Measurements from ENCODE around the gene PPP4R4. TPM values are rescaled to one million over a fixed set of nuclear protein-coding genes. Genes with fewer than 3 reads are reported as not detected.

Gene PPP4R4
- total RNA-seq, 1 experiment from 2014 or later, result 3.9 TPM

DNA sequence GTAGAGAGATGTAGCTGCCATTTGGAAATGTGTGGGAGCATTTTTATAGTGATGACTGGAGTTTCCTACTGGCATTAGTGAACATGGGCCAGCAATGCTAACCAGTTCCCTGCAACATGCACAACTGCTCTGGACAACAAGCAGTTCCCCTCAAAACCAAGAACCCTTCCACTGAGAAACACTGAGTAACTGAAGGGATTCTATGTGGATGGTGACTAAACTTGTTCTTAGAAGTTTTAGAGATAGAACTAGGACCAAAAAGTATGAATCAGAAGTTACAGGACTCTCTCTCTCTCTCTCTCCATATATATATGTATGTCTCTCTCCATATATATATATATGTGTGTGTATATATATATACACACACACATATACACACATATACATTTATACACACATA lies 111.0 kb downstream of the PPP4R4 start:
- H2BK15ac ChIP-seq (ENCODE audit: low read depth, low read length), result no peak overlapping the region

More for the DNA sequence above, 111.0 kb downstream of the PPP4R4 start:
- no peaks in the 10 kb centered on the region for H4K20me1 ChIP-seq (ENCODE audit: control insufficient read depth, insufficient read depth, insufficient read length)
- H2BK5ac ChIP-seq (ENCODE audit: insufficient read length, low read length), result no peak overlapping the region
- Mint-ChIP-seq H3K9me3 (no peaks in the 10 kb centered on the region), H3K4me1 (peaks cover 2 to 8% of the 10 kb centered on the region in 2 experiments; a peak in 2 of 4 replicates), H3K27ac (no peak overlapping the region), H3K4me3 (no peak overlapping the region), H3K36me3 (ENCODE audit: insufficient read depth in 1 of 3, low read depth in 3 of 3) (no peaks in the 10 kb centered on the region), H3K27me3 (ENCODE audit: low read depth) (no peaks in the 10 kb centered on the region; the same call in 1 of the 2 replicates)
- H3K4me2 ChIP-seq (ENCODE audit: insufficient read depth, insufficient read length, low read length), result no peak overlapping the region
- no peak overlapping the region for H4K8ac ChIP-seq (replicated peaks; ENCODE audit: insufficient read length, low read depth, low read length)
- H2AFZ ChIP-seq (ENCODE audit: low read length), result no peak overlapping the region
- TF ChIP-seq, protein P1, sequence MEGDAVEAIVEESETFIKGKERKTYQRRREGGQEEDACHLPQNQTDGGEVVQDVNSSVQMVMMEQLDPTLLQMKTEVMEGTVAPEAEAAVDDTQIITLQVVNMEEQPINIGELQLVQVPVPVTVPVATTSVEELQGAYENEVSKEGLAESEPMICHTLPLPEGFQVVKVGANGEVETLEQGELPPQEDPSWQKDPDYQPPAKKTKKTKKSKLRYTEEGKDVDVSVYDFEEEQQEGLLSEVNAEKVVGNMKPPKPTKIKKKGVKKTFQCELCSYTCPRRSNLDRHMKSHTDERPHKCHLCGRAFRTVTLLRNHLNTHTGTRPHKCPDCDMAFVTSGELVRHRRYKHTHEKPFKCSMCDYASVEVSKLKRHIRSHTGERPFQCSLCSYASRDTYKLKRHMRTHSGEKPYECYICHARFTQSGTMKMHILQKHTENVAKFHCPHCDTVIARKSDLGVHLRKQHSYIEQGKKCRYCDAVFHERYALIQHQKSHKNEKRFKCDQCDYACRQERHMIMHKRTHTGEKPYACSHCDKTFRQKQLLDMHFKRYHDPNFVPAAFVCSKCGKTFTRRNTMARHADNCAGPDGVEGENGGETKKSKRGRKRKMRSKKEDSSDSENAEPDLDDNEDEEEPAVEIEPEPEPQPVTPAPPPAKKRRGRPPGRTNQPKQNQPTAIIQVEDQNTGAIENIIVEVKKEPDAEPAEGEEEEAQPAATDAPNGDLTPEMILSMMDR (conservative IDR thresholded peaks at IDR 0.05), result no peak
- no peak overlapping the region for H4K5ac ChIP-seq (ENCODE audit: insufficient read length, low read depth, low read length)
- H3K18ac ChIP-seq (ENCODE audit: insufficient read length, low read depth, low read length), result no peak overlapping the region
- no peak overlapping the region for H3K27ac ChIP-seq (ENCODE audit: insufficient read length, low read depth, low read length)
- no peak overlapping the region for H3K9ac ChIP-seq (ENCODE audit: extremely low read depth, insufficient read length, low read length)
- H3T11ph ChIP-seq (ENCODE audit: low read length), result no peak overlapping the region
- H3K4ac ChIP-seq (ENCODE audit: low read depth, low read length), result no peak overlapping the region
- H2BK20ac ChIP-seq (ENCODE audit: low read depth, low read length, poor library complexity, severe bottlenecking), result no peak overlapping the region
- H2AK5ac ChIP-seq (ENCODE audit: insufficient read length, low read length), result no peak overlapping the region
- no peak for DNase-seq
- H2BK12ac ChIP-seq (ENCODE audit: insufficient read length, low read depth, low read length), result no peak overlapping the region
- no peak overlapping the region for H3K23ac ChIP-seq (ENCODE audit: insufficient read length, low read depth, low read length)
- no peak overlapping the region for H3K56ac ChIP-seq (ENCODE audit: insufficient read length, low read depth, low read length)
- no peaks in the 10 kb centered on the region for H3K79me2 ChIP-seq (ENCODE audit: insufficient read depth, low read length)
- H3K79me1 ChIP-seq (ENCODE audit: insufficient read depth, low read depth, low read length, poor library complexity, severe bottlenecking), result no peaks in the 10 kb centered on the region
- H3K23me2 ChIP-seq (ENCODE audit: insufficient read length, low read depth, low read length, poor library complexity, severe bottlenecking), result no peaks in the 10 kb centered on the region
- no peaks in the 10 kb centered on the region; the same call in 1 of the 2 replicates for H3K4me1 ChIP-seq (ENCODE audit: insufficient read depth, low read length)
- no peak overlapping the region for H2BK120ac ChIP-seq (ENCODE audit: low read depth, low read length, poor library complexity, severe bottlenecking)
- no peak overlapping the region for H3K14ac ChIP-seq (ENCODE audit: insufficient read depth, low read length)
- H3K9me3 ChIP-seq (ENCODE audit: control insufficient read depth, low read depth, low read length), result no peaks in the 10 kb centered on the region
- no peaks in the 10 kb centered on the region for H3K27me3 ChIP-seq (ENCODE audit: insufficient read depth, low read length)
- H4K91ac ChIP-seq (ENCODE audit: insufficient read length, low read depth, low read length), result no peak overlapping the region
